ENCODE results near the gene TJP3.
"Not testable (repeated sequence)": the region's sequence is repeated elsewhere in the genome, so short reads cannot be mapped to it uniquely, and the experiment has no call there.

The TJP3 gene

GRCh38 chr19:3666545-3666856 lies 41.7 kb upstream of the TJP3 start:
- not testable (repeated sequence) for H3K27me3 ChIP-seq (ENCODE audit: control insufficient read depth, insufficient read depth, low read length); DNase-seq (ENCODE audit: low read depth, low spot score); H3K27ac ChIP-seq (ENCODE audit: low read length); H3K9me3 ChIP-seq (ENCODE audit: control insufficient read depth, insufficient read depth, low read length); H3K4me1 ChIP-seq (ENCODE audit: control insufficient read depth, insufficient read depth, low read length); H3K4me3 ChIP-seq (ENCODE audit: low read length)
- H3K36me3 ChIP-seq (ENCODE audit: control insufficient read depth, insufficient read depth, low read length) = peaks cover 16% of the 10 kb centered on the region
- WGBS (ENCODE audit: insufficient coverage, insufficient read length) = no CpG with 5 or more reads among the region's 14 CpGs

GRCh38 chr19:3667037-3667638 lies 41.0 kb upstream of the TJP3 start:
- no CpG with 5 or more reads among the region's 18 CpGs for WGBS (ENCODE audit: insufficient coverage, insufficient read length)
- H3K4me3 ChIP-seq (ENCODE audit: low read length) = no peak overlapping the region
- no peak for DNase-seq (ENCODE audit: low read depth, low spot score)

DNA sequence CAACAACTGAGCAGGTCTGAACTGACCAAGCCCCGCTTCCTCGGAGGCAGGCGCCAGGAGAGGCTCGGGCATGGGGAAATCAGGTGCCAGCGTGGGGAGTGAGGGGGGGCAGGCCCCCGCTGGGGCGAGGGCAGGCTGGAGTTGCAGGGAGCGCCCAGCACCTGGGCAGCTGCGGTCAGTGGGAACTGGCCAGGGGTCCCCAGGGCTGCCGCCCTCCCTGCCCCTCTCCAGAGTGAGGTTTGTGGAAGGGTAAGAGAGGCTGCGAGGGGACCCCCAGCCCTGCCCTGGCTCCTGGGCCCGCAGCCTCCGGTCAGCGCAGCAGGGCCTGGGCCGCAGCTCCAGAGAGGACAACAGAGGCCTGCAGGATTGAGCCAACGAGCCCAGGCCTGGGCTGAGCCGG lies 40.4 kb upstream of the TJP3 start:
- WGBS (ENCODE audit: insufficient coverage, insufficient read length) = no CpG with 5 or more reads among the region's 17 CpGs
- no peak overlapping the region for H3K27ac ChIP-seq (ENCODE audit: low read length)
- H3K4me3 ChIP-seq (ENCODE audit: low read length) = no peak overlapping the region
- peaks cover 16% of the 10 kb centered on the region for H3K36me3 ChIP-seq (ENCODE audit: control insufficient read depth, insufficient read depth, low read length)
- no peaks in the 10 kb centered on the region for H3K27me3 ChIP-seq (ENCODE audit: control insufficient read depth, insufficient read depth, low read length)
- no peak for DNase-seq (ENCODE audit: low read depth, low spot score)
- H3K4me1 ChIP-seq (ENCODE audit: control insufficient read depth, insufficient read depth, low read length) = peaks cover 2% of the 10 kb centered on the region; the same call in 1 of the 2 replicates
- H3K9me3 ChIP-seq (ENCODE audit: control insufficient read depth, insufficient read depth, low read length) = no peaks in the 10 kb centered on the region

More at GRCh38 chr19:3667037-3667638, 41.0 kb upstream of the TJP3 start:
- H3K36me3 ChIP-seq (ENCODE audit: control insufficient read depth, insufficient read depth, low read length) = peaks cover 16% of the 10 kb centered on the region
- H3K4me1 ChIP-seq (ENCODE audit: control insufficient read depth, insufficient read depth, low read length) = peaks cover under 1% of the 10 kb centered on the region; the same call in 1 of the 2 replicates
- H3K27me3 ChIP-seq (ENCODE audit: control insufficient read depth, insufficient read depth, low read length) = no peaks in the 10 kb centered on the region
- no peak overlapping the region for H3K27ac ChIP-seq (ENCODE audit: low read length)
- H3K9me3 ChIP-seq (ENCODE audit: control insufficient read depth, insufficient read depth, low read length) = no peaks in the 10 kb centered on the region

GRCh38 chr19:3668331-3669081 lies 39.7 kb upstream of the TJP3 start:
- no peaks in the 10 kb centered on the region for H3K9me3 ChIP-seq (ENCODE audit: control insufficient read depth, insufficient read depth, low read length)
- no peak for DNase-seq (ENCODE audit: low read depth, low spot score)
- H3K4me1 ChIP-seq (ENCODE audit: control insufficient read depth, insufficient read depth, low read length) = peaks cover 4% of the 10 kb centered on the region; the same call in 1 of the 2 replicates
- no peak overlapping the region for H3K27ac ChIP-seq (ENCODE audit: low read length)
- no CpG with 5 or more reads among the region's 34 CpGs for WGBS (ENCODE audit: insufficient coverage, insufficient read length)
- no peak overlapping the region for H3K4me3 ChIP-seq (ENCODE audit: low read length)
- H3K36me3 ChIP-seq (ENCODE audit: control insufficient read depth, insufficient read depth, low read length) = peaks cover 16% of the 10 kb centered on the region
- H3K27me3 ChIP-seq (ENCODE audit: control insufficient read depth, insufficient read depth, low read length) = no peaks in the 10 kb centered on the region

DNA sequence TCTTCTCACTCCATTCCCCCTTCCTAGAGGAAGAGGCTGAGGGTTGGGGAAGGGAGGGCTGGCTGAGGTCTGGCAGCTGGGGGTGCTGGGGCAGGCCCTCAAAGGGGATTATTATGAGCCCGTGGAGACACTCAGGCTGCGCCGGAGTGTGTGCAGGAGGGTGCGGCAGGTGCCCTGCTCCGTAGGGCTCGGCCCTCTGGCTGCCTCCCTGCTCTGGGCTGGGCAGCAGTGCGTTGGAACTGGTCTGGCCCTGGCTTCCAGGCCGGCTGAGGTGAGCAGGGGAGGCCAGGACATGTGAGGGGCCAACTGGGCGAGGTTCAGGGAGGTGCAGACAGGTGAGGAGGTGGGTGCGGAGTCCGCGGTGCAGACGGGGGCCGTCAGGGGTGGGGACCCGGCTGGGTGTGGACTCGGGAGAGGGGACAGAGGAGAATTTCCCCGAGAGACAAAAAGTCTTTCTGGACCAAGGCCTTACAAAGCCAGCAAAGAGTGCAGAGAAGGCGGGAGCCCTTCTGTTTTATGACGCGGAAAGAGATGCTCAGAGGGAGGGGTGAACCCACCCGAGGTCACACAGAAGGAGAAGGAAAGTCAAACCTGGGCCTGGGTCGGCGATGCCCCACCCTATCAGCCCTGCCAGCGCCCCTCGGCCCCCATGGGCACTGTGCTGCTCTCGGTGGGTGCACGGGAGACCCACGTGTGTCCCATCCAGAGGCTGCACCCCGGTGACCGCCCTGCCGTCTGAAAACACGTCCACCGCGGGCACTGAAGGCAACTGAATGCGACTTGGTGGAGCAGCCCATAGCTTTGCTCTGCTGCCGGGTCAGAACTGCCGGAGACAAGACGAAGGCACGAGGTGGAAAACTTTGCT lies 38.9 kb upstream of the TJP3 start:
- Histone ChIP-seq H3K4me1 (ENCODE audit: control insufficient read depth, insufficient read depth, low read length) (peaks cover 4% of the 10 kb centered on the region; the same call in 1 of the 2 replicates), H3K27me3 (ENCODE audit: control insufficient read depth, insufficient read depth, low read length) (no peaks in the 10 kb centered on the region), H3K27ac (ENCODE audit: low read length) (no peak overlapping the region), H3K9me3 (ENCODE audit: control insufficient read depth, insufficient read depth, low read length) (no peaks in the 10 kb centered on the region), H3K36me3 (ENCODE audit: control insufficient read depth, insufficient read depth, low read length) (peaks cover 11% of the 10 kb centered on the region), H3K4me3 (ENCODE audit: low read length) (no peak overlapping the region)
- no peak for DNase-seq (ENCODE audit: low read depth, low spot score)
- WGBS (ENCODE audit: insufficient coverage, insufficient read length) = no CpG with 5 or more reads among the region's 39 CpGs

DNA sequence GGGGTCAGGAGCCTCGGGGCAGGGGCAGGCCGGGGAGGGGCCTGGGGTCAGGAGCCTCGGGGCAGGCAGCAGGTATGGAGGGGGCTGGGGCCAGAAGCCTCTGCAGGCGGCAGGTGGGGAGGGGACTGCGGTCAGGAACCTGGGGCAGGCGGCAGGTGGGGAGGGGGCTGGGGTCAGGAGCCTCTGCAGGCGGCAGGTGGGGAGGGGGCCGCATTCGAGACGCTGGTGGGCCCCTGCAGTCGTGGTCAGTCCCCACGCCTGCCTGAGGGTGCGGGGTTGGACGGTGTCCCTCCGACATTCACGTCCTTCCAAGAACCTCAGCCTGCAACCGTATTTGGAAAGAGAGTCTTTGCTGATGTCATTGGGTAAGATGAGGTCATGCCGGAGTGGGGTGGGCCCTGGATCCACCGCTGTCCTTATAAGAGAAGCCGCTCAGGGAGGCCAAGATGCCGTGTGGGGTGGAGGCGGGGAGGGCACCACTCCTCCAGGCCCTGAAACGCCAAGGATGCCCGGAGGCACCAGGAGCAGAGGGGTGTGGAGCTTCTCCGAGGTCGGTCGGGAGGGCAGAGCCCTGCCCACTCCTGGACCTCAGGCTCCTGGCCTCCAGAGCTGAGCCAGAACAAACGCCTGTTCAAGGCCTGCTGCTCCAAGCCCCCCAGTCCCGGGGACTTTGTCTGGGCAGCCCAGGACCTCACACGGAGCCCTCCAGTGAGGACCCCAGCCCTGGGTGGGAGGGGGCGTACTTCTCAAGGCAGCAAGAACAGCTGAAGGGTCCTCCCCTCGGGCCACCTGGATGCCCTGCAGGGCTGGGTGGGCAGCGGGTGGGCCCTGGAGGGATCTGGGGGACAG lies 38.0 kb upstream of the TJP3 start:
- Histone ChIP-seq H3K9me3 (ENCODE audit: control insufficient read depth, insufficient read depth, low read length) (no peaks in the 10 kb centered on the region), H3K27ac (ENCODE audit: low read length) (no peak overlapping the region), H3K4me3 (ENCODE audit: low read length) (no peak overlapping the region), H3K4me1 (ENCODE audit: control insufficient read depth, insufficient read depth, low read length) (peaks cover 4% of the 10 kb centered on the region; the same call in 1 of the 2 replicates), H3K27me3 (ENCODE audit: control insufficient read depth, insufficient read depth, low read length) (no peaks in the 10 kb centered on the region), H3K36me3 (ENCODE audit: control insufficient read depth, insufficient read depth, low read length) (peaks cover 6% of the 10 kb centered on the region)
- DNase-seq (ENCODE audit: low read depth, low spot score) = no peak
- no CpG with 5 or more reads among the region's 33 CpGs for WGBS (ENCODE audit: insufficient coverage, insufficient read length)

DNA sequence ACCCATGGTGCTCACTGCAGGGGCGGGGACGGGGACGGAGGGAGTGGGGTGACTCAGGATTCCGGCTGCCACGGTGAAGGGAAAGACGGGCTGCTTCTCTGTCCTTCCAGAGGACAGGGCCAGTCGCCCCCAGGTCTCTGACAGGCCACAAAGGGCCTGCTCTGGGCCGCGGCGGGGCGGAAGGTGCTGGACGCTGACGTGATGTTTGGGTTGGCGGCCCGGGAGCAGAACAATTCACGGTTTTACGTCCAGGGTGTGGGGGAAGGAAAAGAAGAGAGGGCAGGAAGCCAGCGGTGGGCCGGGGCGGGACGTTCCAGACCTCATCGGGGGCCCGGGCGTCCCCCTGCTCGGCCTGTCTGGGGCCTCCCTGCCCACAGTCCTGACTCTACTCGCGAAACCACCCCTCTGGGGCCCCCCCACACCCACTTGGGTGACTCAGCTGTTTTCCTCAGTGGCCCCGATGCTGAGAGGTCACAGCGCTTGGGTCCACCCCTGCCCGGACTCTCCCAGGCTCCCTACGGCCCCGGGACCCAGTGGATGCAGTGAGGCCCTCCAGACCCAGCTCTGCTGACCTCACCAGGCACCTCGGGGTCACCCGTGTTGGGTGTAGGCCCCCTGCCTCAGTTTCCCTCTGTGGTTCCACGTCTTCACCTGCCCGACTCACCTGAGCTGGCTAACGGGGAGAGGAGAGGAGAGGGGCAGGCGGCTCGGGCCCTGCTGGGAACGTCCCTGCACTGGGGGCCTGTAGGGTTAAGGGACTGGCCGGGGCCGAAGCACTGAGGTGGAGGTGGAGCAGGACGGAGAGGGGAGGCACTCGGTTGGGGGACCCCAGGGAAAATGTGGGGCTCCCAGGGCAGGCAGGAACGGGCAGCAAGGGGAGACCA lies 37.1 kb upstream of the TJP3 start:
- H3K4me1 ChIP-seq (ENCODE audit: control insufficient read depth, insufficient read depth, low read length) = peaks cover 4% of the 10 kb centered on the region; the same call in 1 of the 2 replicates
- WGBS (ENCODE audit: insufficient coverage, insufficient read length) = no CpG with 5 or more reads among the region's 45 CpGs
- no peaks in the 10 kb centered on the region for H3K27me3 ChIP-seq (ENCODE audit: control insufficient read depth, insufficient read depth, low read length)
- no peak overlapping the region for H3K27ac ChIP-seq (ENCODE audit: low read length)
- no peak for DNase-seq (ENCODE audit: low read depth, low spot score)
- H3K4me3 ChIP-seq (ENCODE audit: low read length) = no peak overlapping the region
- H3K36me3 ChIP-seq (ENCODE audit: control insufficient read depth, insufficient read depth, low read length) = peaks cover 5% of the 10 kb centered on the region
- no peaks in the 10 kb centered on the region for H3K9me3 ChIP-seq (ENCODE audit: control insufficient read depth, insufficient read depth, low read length)

DNA sequence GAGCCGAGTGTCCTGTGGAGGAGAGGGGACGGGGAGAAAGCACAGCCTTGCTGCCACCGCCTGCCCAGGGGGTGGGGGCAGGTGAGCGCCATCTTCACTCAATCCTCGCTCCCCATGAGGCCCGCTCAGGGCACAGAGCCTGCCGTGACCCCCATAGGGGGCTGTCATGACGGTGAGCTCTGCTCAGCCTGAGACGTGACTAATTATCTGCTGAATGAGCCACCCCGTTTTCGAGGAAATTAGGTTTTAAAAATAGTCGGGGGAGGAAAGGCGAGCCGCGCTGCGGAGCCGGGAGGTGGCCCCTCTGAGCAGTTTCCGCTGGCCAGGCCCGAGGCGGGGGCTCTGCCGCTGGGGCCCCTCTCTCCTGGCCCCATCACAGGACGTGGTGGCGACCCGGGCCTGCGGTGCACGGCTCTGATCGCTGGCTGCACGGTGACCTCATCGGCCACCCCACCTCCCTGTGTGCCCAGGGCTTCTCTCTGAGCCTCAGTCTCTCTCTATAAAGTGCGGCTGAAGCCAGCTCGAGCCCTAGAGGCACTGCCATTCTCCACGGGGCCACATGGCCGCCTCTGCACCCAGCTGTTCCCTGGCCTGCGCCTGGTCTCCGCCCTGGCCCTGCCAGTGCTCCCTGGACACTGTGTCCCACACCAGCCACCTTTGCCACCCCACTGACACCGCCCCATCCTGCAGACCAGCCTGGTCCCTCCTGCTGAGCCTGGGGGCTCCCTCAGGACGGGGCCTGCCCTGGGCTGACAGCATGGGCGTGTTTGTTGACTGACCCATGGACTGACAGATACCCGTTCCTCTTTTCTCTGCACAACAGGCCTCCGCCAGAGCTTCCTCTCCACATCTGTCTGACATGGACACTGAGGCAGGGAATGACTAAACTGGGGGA lies 36.3 kb upstream of the TJP3 start:
- no peak overlapping the region for H3K27ac ChIP-seq (ENCODE audit: low read length)
- WGBS (ENCODE audit: insufficient coverage, insufficient read length) = no CpG with 5 or more reads among the region's 40 CpGs
- no peak for DNase-seq (ENCODE audit: low read depth, low spot score)
- peaks cover 4% of the 10 kb centered on the region; the same call in 1 of the 2 replicates for H3K4me1 ChIP-seq (ENCODE audit: control insufficient read depth, insufficient read depth, low read length)
- no peaks in the 10 kb centered on the region; the same call in 1 of the 2 replicates for H3K36me3 ChIP-seq (ENCODE audit: control insufficient read depth, insufficient read depth, low read length)
- no peaks in the 10 kb centered on the region for H3K27me3 ChIP-seq (ENCODE audit: control insufficient read depth, insufficient read depth, low read length)
- H3K9me3 ChIP-seq (ENCODE audit: control insufficient read depth, insufficient read depth, low read length) = no peaks in the 10 kb centered on the region
- no peak overlapping the region for H3K4me3 ChIP-seq (ENCODE audit: low read length)

DNA sequence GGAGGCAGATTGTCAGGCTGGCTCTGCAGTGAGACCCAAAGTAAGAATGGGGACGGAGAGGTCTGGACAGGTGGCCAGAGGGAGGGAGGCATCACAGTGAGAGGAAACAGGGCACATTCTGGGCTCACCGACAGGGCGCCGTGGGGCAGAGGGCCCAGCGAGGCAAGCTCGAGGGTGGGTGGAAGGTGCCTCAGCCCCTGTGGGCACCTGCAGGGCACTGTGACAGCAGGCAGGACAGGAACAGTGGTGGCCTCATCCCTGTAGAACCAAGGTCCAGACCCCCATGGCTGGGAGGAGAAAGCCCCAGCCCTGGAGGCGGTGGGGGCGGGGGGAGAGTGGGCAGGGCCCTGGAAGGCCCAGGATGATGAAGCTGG lies 35.6 kb upstream of the TJP3 start:
- H3K27ac ChIP-seq (ENCODE audit: low read length) = no peak overlapping the region
- H3K4me1 ChIP-seq (ENCODE audit: control insufficient read depth, insufficient read depth, low read length) = peaks cover 4% of the 10 kb centered on the region; the same call in 1 of the 2 replicates
- H3K36me3 ChIP-seq (ENCODE audit: control insufficient read depth, insufficient read depth, low read length) = no peaks in the 10 kb centered on the region; the same call in 1 of the 2 replicates
- DNase-seq (ENCODE audit: low read depth, low spot score) = no peak
- H3K27me3 ChIP-seq (ENCODE audit: control insufficient read depth, insufficient read depth, low read length) = no peaks in the 10 kb centered on the region
- no peaks in the 10 kb centered on the region for H3K9me3 ChIP-seq (ENCODE audit: control insufficient read depth, insufficient read depth, low read length)
- WGBS (ENCODE audit: insufficient coverage, insufficient read length) = no CpG with 5 or more reads among the region's 8 CpGs
- H3K4me3 ChIP-seq (ENCODE audit: low read length) = no peak overlapping the region
